Subcutaneous abdominal adipose tissue (tissue), 5 donors: ENCODE measurements around the gene OR6B1.
"Not testable (repeated sequence)": the region's sequence is repeated elsewhere in the genome, so short reads cannot be mapped to it uniquely, and the experiment has no call there.

Experiments used
- H3K27ac ChIP-seq: one replicate; pipeline ENCODE4 v1.7.0; 2013; ENCODE audit warnings: low read depth, mild to moderate bottlenecking, inconsistent platforms, low read length, moderate library complexity
- H3K27me3 ChIP-seq, 5 donors: one replicate each; pipeline ENCODE4 v1.7.0; 2013; ENCODE audit warnings: low read length in 5 of 5, inconsistent platforms in 1 of 5; ENCODE audit not compliant: control insufficient read depth in 5 of 5, insufficient read depth in 4 of 5
- H3K36me3 ChIP-seq, 5 donors: one replicate each; pipeline ENCODE4 v1.7.0; 2013; ENCODE audit warnings: low read length in 5 of 5; ENCODE audit not compliant: control insufficient read depth in 5 of 5, insufficient read depth in 5 of 5
- H3K4me1 ChIP-seq, 5 donors: one replicate each; pipeline ENCODE4 v1.7.0; 2013; ENCODE audit warnings: low read length in 5 of 5, mild to moderate bottlenecking in 3 of 5, moderate library complexity in 1 of 5; ENCODE audit not compliant: control insufficient read depth in 5 of 5, insufficient read depth in 5 of 5
- H3K4me3 ChIP-seq, 5 donors: one replicate each; pipeline ENCODE4 v1.7.0; 2013; ENCODE audit warnings: low read length in 5 of 5, low read depth in 1 of 5
- H3K9ac ChIP-seq, 5 donors: one replicate each; pipeline ENCODE4 v1.7.0; 2013; ENCODE audit warnings: low read length in 5 of 5, mild to moderate bottlenecking in 4 of 5, moderate library complexity in 3 of 5
- H3K9me3 ChIP-seq, 5 donors: one replicate each; pipeline ENCODE4 v1.7.0; 2013; ENCODE audit warnings: low read length in 5 of 5; ENCODE audit not compliant: control insufficient read depth in 5 of 5
- donor health status: healthy.
- donor health status: healthy.
- donor health status: healthy.
- donor health status: healthy.
- donor health status: healthy.

OR6B1 gene

DNA sequence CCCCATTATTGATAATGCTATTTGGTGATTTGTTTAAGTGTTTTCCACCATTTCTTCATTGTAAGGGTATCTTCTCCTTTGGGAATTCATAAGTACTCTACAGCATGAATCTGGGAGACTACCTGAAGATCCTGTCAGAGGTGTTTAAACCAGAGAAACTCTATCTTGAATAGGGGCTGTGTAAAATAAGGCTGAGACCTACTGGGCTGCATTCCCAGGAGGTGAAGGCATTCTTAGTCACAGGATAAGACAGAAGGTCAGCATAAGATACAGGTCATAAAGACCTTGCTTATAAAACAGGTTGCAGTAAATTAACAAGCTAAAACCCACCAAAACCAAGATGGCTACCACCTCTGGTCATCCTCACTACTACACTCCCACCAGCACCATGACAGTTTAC is 35.3 kb downstream of the OR6B1 start:
- no peaks in the 10 kb centered on the region for H3K4me1 ChIP-seq
- no peak overlapping the region for H3K27ac ChIP-seq
- no peaks in the 10 kb centered on the region for H3K27me3 ChIP-seq
- no peak overlapping the region for H3K4me3 ChIP-seq
- no peak overlapping the region for H3K9ac ChIP-seq
- no peaks in the 10 kb centered on the region for H3K9me3 ChIP-seq
- no peaks in the 10 kb centered on the region for H3K36me3 ChIP-seq

DNA sequence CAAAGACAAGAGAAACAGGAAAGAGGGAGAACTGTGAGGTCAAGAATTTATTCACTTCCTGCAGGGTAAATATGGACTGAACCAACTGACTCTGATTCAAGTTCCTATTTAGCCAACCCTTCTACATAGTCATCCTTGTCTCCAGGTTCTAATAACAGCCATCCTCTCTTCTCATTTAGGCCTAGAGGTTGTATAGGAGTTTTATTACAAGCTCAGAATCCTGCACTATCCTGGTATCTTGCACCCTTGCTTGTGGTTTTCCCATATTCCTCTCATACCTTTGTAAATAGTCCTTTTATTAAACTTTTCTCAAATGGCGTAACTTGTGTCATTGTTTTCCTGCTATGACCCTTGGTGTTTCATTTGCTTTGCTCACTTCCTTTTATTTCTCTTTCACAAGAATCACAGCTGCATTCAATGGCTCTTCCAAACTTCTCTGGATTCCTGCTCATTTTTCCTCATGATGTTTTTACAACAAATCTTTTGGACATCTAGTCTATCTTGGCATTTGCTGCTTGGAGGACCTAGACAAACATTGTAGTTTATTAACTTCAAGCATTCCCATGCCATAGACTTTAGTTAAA is 36.3 kb downstream of the OR6B1 start:
- no peaks in the 10 kb centered on the region for H3K27me3 ChIP-seq
- H3K36me3 ChIP-seq = no peaks in the 10 kb centered on the region
- H3K4me3 ChIP-seq = no peak overlapping the region
- H3K9ac ChIP-seq = no peak overlapping the region
- H3K9me3 ChIP-seq = no peaks in the 10 kb centered on the region
- H3K4me1 ChIP-seq = no peaks in the 10 kb centered on the region
- H3K27ac ChIP-seq = no peak overlapping the region

DNA sequence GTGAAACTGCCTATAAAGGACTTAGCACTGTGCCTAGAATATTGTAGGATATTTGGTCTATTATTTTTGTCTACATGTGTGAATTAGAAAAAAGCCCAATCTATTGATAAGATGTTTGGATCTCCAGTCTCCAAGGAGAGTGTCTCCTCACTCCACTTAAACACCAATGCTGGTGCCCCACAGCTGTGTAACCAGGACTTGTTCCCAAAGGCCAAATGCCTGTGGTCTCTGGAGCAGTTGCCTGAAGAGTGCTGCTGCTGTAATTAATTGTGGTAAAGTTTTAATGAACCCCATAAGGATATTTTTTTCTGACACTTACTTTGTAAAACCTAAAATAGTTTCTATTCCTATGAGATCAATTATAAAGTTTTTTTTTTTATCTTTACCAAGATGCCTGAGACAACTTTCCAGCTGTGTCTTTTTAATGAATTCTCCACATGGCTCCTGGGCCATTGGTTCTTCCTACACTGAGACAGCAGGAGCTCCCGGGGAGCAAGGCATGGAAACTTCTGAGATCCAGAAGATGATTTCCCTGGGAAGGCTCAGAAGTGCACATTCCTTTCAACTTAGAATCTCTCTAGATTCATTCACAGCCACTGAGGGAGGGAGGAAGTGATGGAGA is 37.4 kb downstream of the OR6B1 start:
- Histone ChIP-seq H3K4me1 (no peaks in the 10 kb centered on the region), H3K9ac (no peak overlapping the region), H3K27ac (no peak overlapping the region), H3K36me3 (no peaks in the 10 kb centered on the region), H3K9me3 (no peaks in the 10 kb centered on the region), H3K4me3 (no peak overlapping the region), H3K27me3 (no peaks in the 10 kb centered on the region)

DNA sequence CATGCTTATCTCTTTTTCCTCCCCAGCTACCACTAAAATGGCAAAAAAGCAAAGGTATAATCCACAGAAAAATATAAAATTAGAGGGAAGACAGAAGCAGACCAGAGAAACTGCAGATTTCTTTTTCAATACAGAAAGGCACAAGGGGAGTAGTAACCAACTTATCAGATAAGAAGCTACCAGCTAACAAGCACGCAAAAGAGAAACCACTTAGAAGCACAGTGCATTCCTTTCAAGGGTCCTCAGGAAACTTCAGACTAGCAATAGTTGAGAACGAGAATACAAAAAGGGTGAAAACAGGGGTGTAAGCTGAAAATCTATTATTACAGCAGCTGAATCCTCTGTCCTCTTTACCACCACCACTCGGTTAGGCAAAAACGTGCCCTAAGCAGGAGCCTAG is 38.8 kb downstream of the OR6B1 start:
- Histone ChIP-seq H3K9me3 (no peaks in the 10 kb centered on the region), H3K36me3 (no peaks in the 10 kb centered on the region), H3K27ac (no peak overlapping the region), H3K4me3 (no peak overlapping the region), H3K27me3 (no peaks in the 10 kb centered on the region), H3K9ac (no peak overlapping the region), H3K4me1 (no peaks in the 10 kb centered on the region)

DNA sequence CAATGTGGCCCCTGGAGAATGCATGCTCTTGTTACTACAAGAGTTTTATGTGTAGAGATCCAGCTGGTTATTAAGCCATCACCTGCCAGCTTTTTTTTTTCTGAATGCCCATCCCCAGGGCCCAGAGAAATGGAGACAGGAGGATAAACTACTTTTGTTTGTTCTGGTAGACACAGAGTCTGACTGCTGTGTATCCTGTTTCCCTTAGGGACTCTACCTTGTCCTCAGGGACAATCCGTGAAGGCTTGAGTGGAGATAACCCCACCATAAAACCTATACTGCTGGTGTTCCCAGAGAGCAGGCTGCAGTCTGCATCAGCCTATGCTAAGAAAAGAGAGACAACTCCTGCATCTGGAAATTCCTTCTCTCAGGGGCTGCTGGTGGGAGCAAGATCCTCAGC is 48.5 kb downstream of the OR6B1 start, which contains the start of gene OR2A5:
Gene OR2A5 (plus strand): TSS at position 301 of the 400 bp plus-strand sequence. CDS start 1,454 bp downstream, outside the sequence.
- Histone ChIP-seq H3K36me3 (no peaks in the 10 kb centered on the region), H3K27ac (no peak within 1 kb of the TSS), H3K4me1 (no peaks in the 10 kb centered on the region), H3K4me3 (no peak within 1 kb of the TSS), H3K9ac (no peak within 1 kb of the TSS), H3K27me3 (no peaks in the 10 kb centered on the region), H3K9me3 (no peaks in the 10 kb centered on the region)

DNA sequence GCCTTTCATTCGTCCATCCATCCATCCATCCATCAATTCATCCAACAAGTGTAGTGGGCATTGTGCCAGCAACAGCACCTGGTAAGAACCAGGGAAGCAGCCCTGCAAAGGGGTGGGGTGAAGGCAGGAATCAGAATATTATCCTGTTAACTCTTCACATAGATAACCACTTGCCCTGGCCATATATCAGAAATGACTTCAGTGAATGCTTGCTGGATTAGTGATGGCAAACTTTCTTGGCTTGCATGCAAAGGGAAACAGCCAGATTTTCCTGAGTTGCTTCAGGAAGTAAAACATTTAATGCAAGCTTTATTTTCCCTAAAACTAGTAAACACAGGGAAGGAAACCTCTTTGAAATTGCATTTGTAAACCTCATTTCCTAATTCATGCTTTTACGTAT is 49.4 kb downstream of the OR6B1 start:
- Histone ChIP-seq H3K36me3 (no peaks in the 10 kb centered on the region), H3K9me3 (peaks cover 0 to 3% (median 0%) of the 10 kb centered on the region in 5 donors), H3K27ac (no peak overlapping the region), H3K27me3 (no peaks in the 10 kb centered on the region), H3K9ac (no peak overlapping the region), H3K4me1 (no peaks in the 10 kb centered on the region), H3K4me3 (no peak overlapping the region)

DNA sequence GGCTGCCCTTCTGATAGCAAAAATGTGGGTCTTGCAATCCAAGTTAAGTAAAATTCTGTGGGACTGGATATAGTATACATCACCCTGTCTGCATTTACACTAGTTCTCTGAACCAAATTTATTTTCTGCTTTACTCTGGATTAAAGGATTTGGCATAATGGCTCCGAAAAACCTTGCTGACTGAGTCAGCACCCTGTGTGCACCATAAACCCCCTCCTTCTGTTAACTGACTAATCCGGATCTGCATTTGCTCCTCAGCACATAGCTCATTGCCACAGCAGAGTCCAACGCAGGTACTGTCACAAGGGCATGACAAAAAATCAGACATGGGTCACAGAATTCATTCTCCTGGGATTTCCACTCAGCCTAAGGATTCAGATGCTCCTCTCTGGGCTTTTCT is 50.0 kb downstream of the OR6B1 start:
- no peak overlapping the region for H3K27ac ChIP-seq
- H3K4me1 ChIP-seq = no peaks in the 10 kb centered on the region
- H3K9me3 ChIP-seq = peaks cover 0 to 3% (median 0%) of the 10 kb centered on the region in 5 donors
- H3K4me3 ChIP-seq = no peak overlapping the region
- H3K36me3 ChIP-seq = no peaks in the 10 kb centered on the region
- H3K9ac ChIP-seq = no peak overlapping the region
- H3K27me3 ChIP-seq = no peaks in the 10 kb centered on the region

DNA sequence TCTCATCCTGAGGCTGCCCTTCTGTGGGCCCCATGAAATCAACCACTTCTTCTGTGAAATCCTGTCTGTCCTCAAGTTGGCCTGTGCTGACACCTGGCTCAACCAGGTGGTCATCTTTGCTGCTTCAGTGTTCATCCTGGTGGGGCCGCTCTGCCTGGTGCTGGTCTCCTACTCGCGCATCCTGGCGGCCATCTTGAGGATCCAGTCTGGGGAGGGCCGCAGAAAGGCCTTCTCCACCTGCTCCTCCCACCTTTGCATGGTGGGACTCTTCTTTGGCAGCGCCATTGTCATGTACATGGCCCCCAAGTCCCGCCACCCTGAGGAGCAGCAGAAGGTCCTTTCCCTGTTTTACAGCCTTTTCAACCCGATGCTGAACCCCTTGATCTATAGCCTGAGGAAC is 50.8 kb downstream of the OR6B1 start:
- H3K4me3 ChIP-seq, H3K27me3 ChIP-seq, H3K9ac ChIP-seq, H3K9me3 ChIP-seq, H3K36me3 ChIP-seq, H3K27ac ChIP-seq, H3K4me1 ChIP-seq: not testable (repeated sequence)

DNA sequence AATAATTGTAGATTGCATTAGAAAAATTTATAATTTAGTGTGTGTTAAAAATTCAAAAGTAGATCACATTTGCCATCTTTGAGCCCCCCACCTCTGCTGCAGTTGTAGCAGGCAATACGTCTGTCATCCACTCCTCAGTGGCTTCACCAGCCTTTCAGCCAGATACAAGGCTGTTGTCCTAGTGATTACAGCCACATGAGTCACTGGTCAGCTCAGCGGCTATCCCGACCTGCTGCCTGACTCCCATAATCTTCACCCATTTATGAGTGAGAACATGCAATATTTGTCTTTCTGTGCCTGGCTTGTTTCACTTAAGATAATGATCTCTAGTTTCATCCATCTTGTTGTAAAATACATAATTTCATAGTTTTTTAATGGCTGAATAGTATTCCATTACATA is 57.8 kb downstream of the OR6B1 start:
- Histone ChIP-seq H3K27ac (no peak overlapping the region), H3K4me3 (no peak overlapping the region), H3K9ac (no peak overlapping the region), H3K9me3 (peaks cover 0 to 3% (median 3%) of the 10 kb centered on the region in 5 donors), H3K27me3 (no peaks in the 10 kb centered on the region), H3K4me1 (no peaks in the 10 kb centered on the region), H3K36me3 (no peaks in the 10 kb centered on the region)
